Ishikawa (cell line): ENCODE results near the gene XRCC3.

Source experiments
- CEBPB ChIP-seq: IDR thresholded peaks from 2 replicates; pipeline ENCODE4 v1.6.1; 2012
- CREB1 ChIP-seq: IDR thresholded peaks from 2 replicates; pipeline ENCODE4 v1.6.1; 2012; ENCODE audit warnings: low read depth
- EGR1 ChIP-seq: IDR thresholded peaks from 2 replicates; pipeline ENCODE4 v1.6.1; 2012
- EP300 ChIP-seq: IDR thresholded peaks from 2 replicates; pipeline ENCODE4 v1.6.1; 2012; ENCODE audit warnings: borderline replicate concordance
- FOXM1 ChIP-seq: IDR thresholded peaks from 2 replicates; pipeline ENCODE4 v1.6.1; 2012; ENCODE audit warnings: low read depth, borderline replicate concordance
- MAX ChIP-seq: IDR thresholded peaks from 2 replicates; pipeline ENCODE4 v1.6.1; 2012
- NFIC ChIP-seq: IDR thresholded peaks from 2 replicates; pipeline ENCODE4 v1.6.1; 2012
- RAD21 ChIP-seq: IDR thresholded peaks from 2 replicates; pipeline ENCODE4 v1.6.1; 2012; ENCODE audit warnings: low read depth
- REST ChIP-seq: IDR thresholded peaks from 2 replicates; pipeline ENCODE4 v1.6.1; 2012; ENCODE audit warnings: low read depth, mild to moderate bottlenecking
- TAF1 ChIP-seq: IDR thresholded peaks from 2 replicates; pipeline ENCODE4 v1.6.1; 2012; ENCODE audit warnings: low read depth, mild to moderate bottlenecking
- TCF12 ChIP-seq: IDR thresholded peaks from 2 replicates; pipeline ENCODE4 v1.6.1; 2012; ENCODE audit warnings: low read depth
- TEAD4 ChIP-seq: IDR thresholded peaks from 2 replicates; pipeline ENCODE4 v1.6.1; 2012
- USF1 ChIP-seq: IDR thresholded peaks from 2 replicates; pipeline ENCODE4 v1.6.1; 2012
- YY1 ChIP-seq: IDR thresholded peaks from 2 replicates; pipeline ENCODE4 v1.6.1; 2012; ENCODE audit warnings: low read depth
- ZBTB7A ChIP-seq: IDR thresholded peaks from 2 replicates; pipeline ENCODE4 v1.6.1; 2012; ENCODE audit warnings: low read depth

The XRCC3 gene

GRCh38 chr14:103711516-103712431 is 3.5 kb downstream of the XRCC3 start:
- TF ChIP-seq NFIC (0 out of 2 replicates have a peak, but pooled peaks have one; percentile 24), RAD21 (no peak)

- TF ChIP-seq MAX (no peak), REST (no peak), TEAD4 (no peak), YY1 (no peak), NFIC (no peak), FOXM1 (no peak), CREB1 (no peak), RAD21 (no peak), USF1 (no peak), TAF1 (no peak), ZBTB7A (no peak), CEBPB (no peak), TCF12 (no peak)
These were observed 4.4 kb downstream of the XRCC3 start for GRCh38 chr14:103710771-103711377.

- no peak for TF ChIP-seq CEBPB
- no peak for TF ChIP-seq NFIC
- no peak for TF ChIP-seq EP300
- TF ChIP-seq YY1, result no peak
- no peak for TF ChIP-seq FOXM1
- TF ChIP-seq USF1, result no peak
- no peak for TF ChIP-seq EGR1
- TF ChIP-seq TAF1, result no peak
- TF ChIP-seq ZBTB7A, result no peak
These were observed 5.4 kb downstream of the XRCC3 start for GRCh38 chr14:103709814-103710213.

- TF ChIP-seq EGR1 (no peak), FOXM1 (no peak), RAD21 (no peak), ZBTB7A (no peak), EP300 (no peak), TCF12 (no peak), YY1 (no peak), TEAD4 (no peak), CEBPB (no peak), CREB1 (no peak), NFIC (no peak), MAX (no peak), USF1 (no peak), REST (no peak)
These were observed 6.5 kb downstream of the XRCC3 start for GRCh38 chr14:103708750-103709187.

- TF ChIP-seq NFIC (no peak), CREB1 (no peak), TEAD4 (no peak), CEBPB (no peak), FOXM1 (no peak), ZBTB7A (no peak)
These were observed 7.7 kb downstream of the XRCC3 start for GRCh38 chr14:103707329-103708263.
